ENCODE results near the gene FER. TPM values are rescaled to one million over a fixed set of nuclear protein-coding genes. Genes with fewer than 3 reads are reported as not detected.
"Not testable (repeated sequence)": the region's sequence is repeated elsewhere in the genome, so short reads cannot be mapped to it uniquely, and the experiment has no call there.

FER gene
- total RNA-seq, 1 donor = 36.6 TPM

DNA sequence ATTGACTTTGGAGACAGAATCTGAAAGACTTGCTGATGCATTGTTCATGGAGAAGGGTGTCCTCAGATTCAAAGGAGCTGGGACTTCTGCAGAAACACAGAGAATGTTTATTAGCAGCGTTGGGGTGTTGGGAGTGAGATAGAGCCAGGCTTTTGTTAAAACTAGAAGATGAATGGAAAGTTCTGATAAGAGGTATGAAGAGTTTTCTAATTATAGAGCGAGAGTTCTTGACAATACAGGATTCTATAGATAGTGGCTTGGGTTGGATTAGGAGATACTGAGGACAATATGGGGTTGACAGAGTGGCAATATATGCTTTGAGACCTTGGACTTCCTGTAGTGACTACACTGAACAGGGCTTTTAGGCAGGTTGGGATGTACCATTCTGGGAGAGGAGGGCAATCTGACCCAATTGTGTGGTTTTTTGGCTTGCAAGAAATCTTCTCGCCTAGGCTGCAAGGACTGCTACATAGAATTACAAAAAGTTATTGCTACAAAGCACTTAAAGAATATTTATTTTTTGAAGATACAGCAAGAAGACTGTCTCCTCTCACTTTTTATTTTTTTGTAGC is 83.1 kb downstream of the FER start:
- H3K27me3 ChIP-seq (ENCODE audit: insufficient read depth, low read length) = no peaks in the 10 kb centered on the region
- TF ChIP-seq, protein P1, sequence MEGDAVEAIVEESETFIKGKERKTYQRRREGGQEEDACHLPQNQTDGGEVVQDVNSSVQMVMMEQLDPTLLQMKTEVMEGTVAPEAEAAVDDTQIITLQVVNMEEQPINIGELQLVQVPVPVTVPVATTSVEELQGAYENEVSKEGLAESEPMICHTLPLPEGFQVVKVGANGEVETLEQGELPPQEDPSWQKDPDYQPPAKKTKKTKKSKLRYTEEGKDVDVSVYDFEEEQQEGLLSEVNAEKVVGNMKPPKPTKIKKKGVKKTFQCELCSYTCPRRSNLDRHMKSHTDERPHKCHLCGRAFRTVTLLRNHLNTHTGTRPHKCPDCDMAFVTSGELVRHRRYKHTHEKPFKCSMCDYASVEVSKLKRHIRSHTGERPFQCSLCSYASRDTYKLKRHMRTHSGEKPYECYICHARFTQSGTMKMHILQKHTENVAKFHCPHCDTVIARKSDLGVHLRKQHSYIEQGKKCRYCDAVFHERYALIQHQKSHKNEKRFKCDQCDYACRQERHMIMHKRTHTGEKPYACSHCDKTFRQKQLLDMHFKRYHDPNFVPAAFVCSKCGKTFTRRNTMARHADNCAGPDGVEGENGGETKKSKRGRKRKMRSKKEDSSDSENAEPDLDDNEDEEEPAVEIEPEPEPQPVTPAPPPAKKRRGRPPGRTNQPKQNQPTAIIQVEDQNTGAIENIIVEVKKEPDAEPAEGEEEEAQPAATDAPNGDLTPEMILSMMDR (IDR thresholded peaks at IDR 0.05; ENCODE audit: extremely low read depth, low read depth, low read length) = no peak
- peaks cover 6% of the 10 kb centered on the region for H3K79me2 ChIP-seq (ENCODE audit: insufficient read depth, low read length)
- H3K4me1 ChIP-seq (ENCODE audit: insufficient read depth, low read length) = no peaks in the 10 kb centered on the region
- DNase-seq (ENCODE audit: insufficient read length, low spot score, missing footprints) = peak; percentile 1
- H3K9me3 ChIP-seq (ENCODE audit: low read depth, low read length) = no peaks in the 10 kb centered on the region
- no peak overlapping the region for H3K4me3 ChIP-seq (ENCODE audit: insufficient read depth, low read length)
- no peaks in the 10 kb centered on the region for H3K36me3 ChIP-seq (ENCODE audit: insufficient read depth, low read length)
- no peak overlapping the region for H2AFZ ChIP-seq (ENCODE audit: low read length)
- no peak overlapping the region for H3K4me2 ChIP-seq (ENCODE audit: insufficient read depth, low read length)
- H4K20me1 ChIP-seq (ENCODE audit: insufficient read depth, low read length) = no peaks in the 10 kb centered on the region
- H3K27ac ChIP-seq (ENCODE audit: low read depth, low read length) = no peak overlapping the region

DNA sequence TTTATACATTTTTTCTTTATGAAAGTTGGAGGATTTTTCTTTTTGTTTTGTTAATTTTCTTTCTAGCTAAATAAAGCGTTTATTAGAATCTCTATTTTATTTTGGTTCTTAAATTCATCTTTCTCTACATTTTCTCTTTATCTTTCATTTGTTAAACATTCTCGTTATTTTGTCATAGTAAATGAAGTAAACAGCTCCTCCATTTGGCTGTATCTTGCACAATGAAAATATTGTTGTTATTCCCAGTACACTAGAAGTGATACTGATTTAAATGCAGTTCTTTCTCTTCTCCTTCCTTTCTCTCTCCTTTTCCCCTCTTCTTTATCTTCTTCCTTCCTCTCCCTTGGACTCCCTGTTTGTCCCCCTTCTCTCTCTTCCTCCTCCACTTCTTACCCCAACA is 88.8 kb downstream of the FER start:
- Histone ChIP-seq H3K4me1 (ENCODE audit: insufficient read depth, low read length) (no peaks in the 10 kb centered on the region), H3K4me3 (ENCODE audit: insufficient read depth, low read length) (no peak overlapping the region), H3K9me3 (ENCODE audit: low read depth, low read length) (no peaks in the 10 kb centered on the region), H3K36me3 (ENCODE audit: insufficient read depth, low read length) (no peaks in the 10 kb centered on the region), H3K27ac (ENCODE audit: low read depth, low read length) (no peak overlapping the region), H4K20me1 (ENCODE audit: insufficient read depth, low read length) (no peaks in the 10 kb centered on the region), H3K79me2 (ENCODE audit: insufficient read depth, low read length) (peaks cover 2% of the 10 kb centered on the region), H3K4me2 (ENCODE audit: insufficient read depth, low read length) (no peak overlapping the region), H3K27me3 (ENCODE audit: insufficient read depth, low read length) (no peaks in the 10 kb centered on the region), H2AFZ (ENCODE audit: low read length) (no peak overlapping the region)
- TF ChIP-seq, protein P1 (IDR thresholded peaks at IDR 0.05; ENCODE audit: extremely low read depth, low read depth, low read length) = no peak
- DNase-seq (ENCODE audit: insufficient read length, low spot score, missing footprints) = no peak

DNA sequence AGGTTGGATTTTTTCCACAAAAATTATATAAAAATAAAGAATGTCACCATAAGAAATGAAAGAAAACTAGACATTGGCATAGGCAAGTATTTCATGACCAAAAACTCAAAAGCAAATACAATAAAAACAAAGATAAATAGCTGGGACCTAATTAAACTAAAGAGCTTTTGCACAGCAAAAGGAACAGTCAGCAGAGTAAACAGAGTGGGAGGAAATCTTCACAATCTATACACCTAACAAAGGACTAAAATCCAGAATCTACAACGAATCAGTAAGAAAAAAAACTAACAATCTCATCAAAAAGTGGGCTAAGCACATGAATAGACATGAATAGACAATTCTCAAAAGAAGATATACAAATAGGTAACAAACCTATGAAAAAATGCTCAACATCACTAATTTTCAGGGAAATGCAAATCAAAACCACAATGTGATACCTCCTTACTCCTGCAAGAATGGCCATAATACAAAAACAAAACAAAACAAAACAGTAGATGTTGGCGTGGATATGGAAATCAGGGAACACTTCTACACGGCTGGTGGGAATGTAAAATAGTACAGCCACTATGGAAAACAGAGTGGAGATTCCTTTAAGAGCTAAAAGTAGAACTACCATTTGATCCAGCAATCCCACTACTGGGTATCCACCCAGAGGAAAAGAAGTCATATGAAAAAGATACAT is 94.7 kb downstream of the FER start:
- not testable (repeated sequence) for DNase-seq (ENCODE audit: insufficient read length, low spot score, missing footprints); H3K79me2 ChIP-seq (ENCODE audit: insufficient read depth, low read length); H3K4me1 ChIP-seq (ENCODE audit: insufficient read depth, low read length); H2AFZ ChIP-seq (ENCODE audit: low read length); H3K36me3 ChIP-seq (ENCODE audit: insufficient read depth, low read length); H3K4me2 ChIP-seq (ENCODE audit: insufficient read depth, low read length); H3K27ac ChIP-seq (ENCODE audit: low read depth, low read length); H3K9me3 ChIP-seq (ENCODE audit: low read depth, low read length); H3K4me3 ChIP-seq (ENCODE audit: insufficient read depth, low read length); H4K20me1 ChIP-seq (ENCODE audit: insufficient read depth, low read length); H3K27me3 ChIP-seq (ENCODE audit: insufficient read depth, low read length)

DNA sequence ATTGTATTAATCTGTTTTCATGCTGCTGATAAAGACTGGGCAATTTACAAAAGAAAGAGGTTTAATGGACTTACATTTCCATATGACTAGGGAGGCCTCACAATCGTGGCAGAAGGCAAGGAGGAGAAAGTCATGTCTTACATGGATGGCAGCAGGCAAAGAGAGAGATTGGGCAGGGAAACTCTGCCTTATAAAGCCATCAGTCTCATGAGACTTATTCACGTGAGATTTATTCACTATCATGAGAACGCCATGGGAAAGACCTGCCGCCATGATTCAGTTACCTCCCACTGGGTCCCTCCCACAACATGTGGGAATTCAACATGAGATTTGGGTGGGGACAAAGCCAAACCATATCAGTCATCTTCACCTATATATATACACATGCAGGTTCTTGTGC is 103.4 kb downstream of the FER start:
- not testable (repeated sequence) for H3K79me2 ChIP-seq (ENCODE audit: insufficient read depth, low read length); DNase-seq (ENCODE audit: insufficient read length, low spot score, missing footprints); H3K27ac ChIP-seq (ENCODE audit: low read depth, low read length); H3K4me2 ChIP-seq (ENCODE audit: insufficient read depth, low read length); H3K4me3 ChIP-seq (ENCODE audit: insufficient read depth, low read length); H2AFZ ChIP-seq (ENCODE audit: low read length); H3K36me3 ChIP-seq (ENCODE audit: insufficient read depth, low read length); H4K20me1 ChIP-seq (ENCODE audit: insufficient read depth, low read length); H3K9me3 ChIP-seq (ENCODE audit: low read depth, low read length); H3K4me1 ChIP-seq (ENCODE audit: insufficient read depth, low read length); H3K27me3 ChIP-seq (ENCODE audit: insufficient read depth, low read length)

DNA sequence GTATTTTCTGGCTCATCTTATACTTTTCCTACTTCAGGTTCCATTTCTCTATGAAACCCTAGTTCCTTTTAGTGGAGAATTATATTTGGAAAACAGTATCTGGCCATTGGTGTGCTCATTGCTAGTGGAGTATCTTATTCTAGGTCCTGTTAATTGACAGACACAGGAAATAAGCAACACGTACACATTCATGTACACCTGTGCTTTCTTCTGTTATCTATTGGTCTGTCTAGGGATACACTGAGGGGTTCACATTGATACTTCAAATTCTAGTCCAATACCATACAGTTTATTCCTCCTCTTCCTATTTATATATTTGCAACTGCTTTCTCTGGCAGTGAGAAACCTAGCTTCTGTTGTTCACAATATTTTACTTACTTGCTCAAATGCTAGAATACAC is 110.2 kb downstream of the FER start:
- H3K4me1 ChIP-seq (ENCODE audit: insufficient read depth, low read length) = peaks cover 3% of the 10 kb centered on the region
- no peak overlapping the region for H3K4me2 ChIP-seq (ENCODE audit: insufficient read depth, low read length)
- TF ChIP-seq, protein P1 (IDR thresholded peaks at IDR 0.05; ENCODE audit: extremely low read depth, low read depth, low read length) = no peak
- no peaks in the 10 kb centered on the region for H3K36me3 ChIP-seq (ENCODE audit: insufficient read depth, low read length)
- DNase-seq (ENCODE audit: insufficient read length, low spot score, missing footprints) = no peak
- H3K9me3 ChIP-seq (ENCODE audit: low read depth, low read length) = no peaks in the 10 kb centered on the region
- H2AFZ ChIP-seq (ENCODE audit: low read length) = no peak overlapping the region
- H4K20me1 ChIP-seq (ENCODE audit: insufficient read depth, low read length) = no peaks in the 10 kb centered on the region
- H3K4me3 ChIP-seq (ENCODE audit: insufficient read depth, low read length) = no peak overlapping the region
- no peaks in the 10 kb centered on the region for H3K27me3 ChIP-seq (ENCODE audit: insufficient read depth, low read length)
- H3K79me2 ChIP-seq (ENCODE audit: insufficient read depth, low read length) = no peaks in the 10 kb centered on the region
- no peak overlapping the region for H3K27ac ChIP-seq (ENCODE audit: low read depth, low read length)
